ENCODE data around the gene LRPAP1. TPM values are rescaled to one million over a fixed set of nuclear protein-coding genes. Genes with fewer than 3 reads are reported as not detected.
A peak's percentile ranks its signal among the peaks of the same experiment; 100 is the strongest.

Gene LRPAP1
- total RNA-seq, 1 donor: 82.9 TPM

- H3K9me3 ChIP-seq (ENCODE audit: low read depth, low read length): no peaks in the 10 kb centered on the region
- peaks cover 24% of the 10 kb centered on the region for H3K4me1 ChIP-seq (ENCODE audit: insufficient read depth, low read length)
- no peak for TF ChIP-seq CTCF (IDR thresholded peaks at IDR 0.05; ENCODE audit: extremely low read depth, low read depth, low read length)
- no peak for DNase-seq (ENCODE audit: insufficient read length, low spot score, missing footprints)
- H2AFZ ChIP-seq (ENCODE audit: low read length): no peak overlapping the region
- no peak overlapping the region for H3K27ac ChIP-seq (ENCODE audit: low read depth, low read length)
- no peaks in the 10 kb centered on the region for H4K20me1 ChIP-seq (ENCODE audit: insufficient read depth, low read length)
- no peak overlapping the region for H3K4me2 ChIP-seq (ENCODE audit: insufficient read depth, low read length)
- no peaks in the 10 kb centered on the region for H3K27me3 ChIP-seq (ENCODE audit: insufficient read depth, low read length)
- no peaks in the 10 kb centered on the region for H3K79me2 ChIP-seq (ENCODE audit: insufficient read depth, low read length)
- no peak overlapping the region for H3K4me3 ChIP-seq (ENCODE audit: insufficient read depth, low read length)
- no peaks in the 10 kb centered on the region for H3K36me3 ChIP-seq (ENCODE audit: insufficient read depth, low read length)
Measured at GRCh38 chr4:3485886-3486540, 46.2 kb downstream of the LRPAP1 start.

- H3K4me2 ChIP-seq (ENCODE audit: insufficient read depth, low read length): peak overlapping the region; percentile 68
Measured at GRCh38 chr4:3485011-3485791, 47.0 kb downstream of the LRPAP1 start.

DNA sequence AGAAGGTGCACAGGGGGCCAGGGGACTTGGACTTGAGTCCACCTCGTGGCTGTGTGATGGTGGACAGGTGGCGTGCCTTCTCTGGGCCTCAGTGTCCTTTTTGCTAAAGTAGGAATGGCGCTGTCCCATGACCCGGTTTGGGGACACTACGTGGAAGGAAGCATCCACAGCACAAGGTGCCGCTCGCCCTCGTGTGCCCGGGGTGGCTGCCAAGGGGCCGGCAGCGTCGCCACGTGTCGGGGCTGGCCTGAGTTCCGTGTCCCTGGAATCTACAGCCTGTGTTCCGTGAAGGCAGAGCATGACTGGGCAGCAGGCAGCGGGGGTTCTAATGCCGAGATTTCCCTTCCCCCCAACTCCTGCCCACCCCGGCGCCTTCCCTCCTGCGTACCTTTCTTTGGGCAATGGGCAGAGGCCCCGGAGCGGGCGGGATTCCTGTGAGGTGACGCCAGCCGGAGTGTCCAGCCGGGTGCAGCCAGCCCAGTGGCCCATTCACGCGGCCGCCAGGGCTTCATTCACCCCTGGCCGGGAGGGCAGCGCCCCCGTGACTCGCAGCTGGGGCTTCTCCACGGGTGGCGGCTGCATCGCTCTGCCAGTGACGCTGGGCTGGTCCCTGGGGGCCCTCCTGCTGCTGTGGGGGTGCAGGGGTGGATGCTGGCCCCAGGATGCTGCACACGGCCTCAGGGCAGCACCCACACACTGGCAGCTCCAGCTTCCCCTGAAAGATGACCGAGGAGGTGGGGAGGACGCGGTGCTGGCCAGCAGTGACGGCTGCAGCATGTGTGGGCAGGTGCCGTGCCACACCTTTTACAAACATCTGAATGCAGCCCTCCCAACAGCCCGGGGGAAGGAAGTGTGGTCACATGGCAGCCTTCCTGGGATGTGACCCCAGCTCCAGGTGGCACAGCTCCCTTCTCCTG is 47.9 kb downstream of the LRPAP1 start:
- Histone ChIP-seq H2AFZ (ENCODE audit: low read length) (no peak overlapping the region), H4K20me1 (ENCODE audit: insufficient read depth, low read length) (no peaks in the 10 kb centered on the region), H3K27ac (ENCODE audit: low read depth, low read length) (peak overlapping the region; percentile 83), H3K4me2 (ENCODE audit: insufficient read depth, low read length) (peak overlapping the region; percentile 68), H3K27me3 (ENCODE audit: insufficient read depth, low read length) (no peaks in the 10 kb centered on the region), H3K9me3 (ENCODE audit: low read depth, low read length) (no peaks in the 10 kb centered on the region), H3K4me1 (ENCODE audit: insufficient read depth, low read length) (peaks cover 20% of the 10 kb centered on the region), H3K79me2 (ENCODE audit: insufficient read depth, low read length) (no peaks in the 10 kb centered on the region), H3K36me3 (ENCODE audit: insufficient read depth, low read length) (no peaks in the 10 kb centered on the region), H3K4me3 (ENCODE audit: insufficient read depth, low read length) (peak overlapping the region; percentile 35)
- TF ChIP-seq CTCF (IDR thresholded peaks at IDR 0.05; ENCODE audit: extremely low read depth, low read depth, low read length): no peak
- peak; percentile 97 for DNase-seq (ENCODE audit: insufficient read length, low spot score, missing footprints)

More at GRCh38 chr4:3485011-3485791, 47.0 kb downstream of the LRPAP1 start:
- peak overlapping the region; percentile 30 for H3K4me3 ChIP-seq (ENCODE audit: insufficient read depth, low read length)
- no peaks in the 10 kb centered on the region for H3K36me3 ChIP-seq (ENCODE audit: insufficient read depth, low read length)
- no peak overlapping the region for H2AFZ ChIP-seq (ENCODE audit: low read length)
- no peaks in the 10 kb centered on the region for H3K9me3 ChIP-seq (ENCODE audit: low read depth, low read length)
- H4K20me1 ChIP-seq (ENCODE audit: insufficient read depth, low read length): no peaks in the 10 kb centered on the region
- TF ChIP-seq CTCF (IDR thresholded peaks at IDR 0.05; ENCODE audit: extremely low read depth, low read depth, low read length): no peak
- no peak for DNase-seq (ENCODE audit: insufficient read length, low spot score, missing footprints)
- no peaks in the 10 kb centered on the region for H3K79me2 ChIP-seq (ENCODE audit: insufficient read depth, low read length)
- H3K27me3 ChIP-seq (ENCODE audit: insufficient read depth, low read length): no peaks in the 10 kb centered on the region
- peak overlapping the region; percentile 45 for H3K27ac ChIP-seq (ENCODE audit: low read depth, low read length)
- peaks cover 24% of the 10 kb centered on the region for H3K4me1 ChIP-seq (ENCODE audit: insufficient read depth, low read length)
